H1 (cell line): Measurements from ENCODE around the gene NTRK2. TPM values are rescaled to one million over a fixed set of nuclear protein-coding genes. Genes with fewer than 3 reads are reported as not detected.

Source experiments
- CHD7 ChIP-seq: fragments of 300-600 bp; sonication (generic); IDR thresholded peaks from 2 replicates; pipeline ENCODE4 v1.7.1; 2012; ENCODE audit warnings: low read length, moderate library complexity, mild to moderate bottlenecking, inconsistent platforms; ENCODE audit not compliant: insufficient replicate concordance
- CREB1 ChIP-seq: IDR thresholded peaks from 2 replicates; pipeline ENCODE4 v1.6.1; 2012; ENCODE audit warnings: inconsistent platforms
- EGR1 ChIP-seq: IDR thresholded peaks from 2 replicates; pipeline ENCODE4 v1.6.1; 2011; ENCODE audit warnings: low read depth, low read length, borderline replicate concordance
- GABPA ChIP-seq: IDR thresholded peaks from 2 replicates; pipeline ENCODE4 v1.6.1; 2011; ENCODE audit warnings: mild to moderate bottlenecking, low read length, moderate library complexity, borderline replicate concordance; ENCODE audit not compliant: insufficient read depth
- NANOG ChIP-seq: IDR thresholded peaks from 2 replicates; pipeline ENCODE4 v1.6.1; 2011; ENCODE audit warnings: low read length, low read depth, mild to moderate bottlenecking, inconsistent platforms; ENCODE audit not compliant: insufficient read depth, poor library complexity, severe bottlenecking
- PHF8 ChIP-seq: fragments of 200-600 bp; sonication (generic); conservative IDR thresholded peaks from 2 replicates; pipeline ENCODE4 v1.7.1; 2012; ENCODE audit warnings: low read depth, mild to moderate bottlenecking, inconsistent platforms, low read length, moderate library complexity
- RAD21 ChIP-seq, 2 experiments: IDR thresholded peaks in 1 of 2; conservative IDR thresholded peaks in 1 of 2; 2 replicates each; pipeline ENCODE4 v1.6.1; 2011; ENCODE audit warnings: low read depth in 2 of 2, low read length in 2 of 2, improper control_type of control experiment in 1 of 2, inconsistent platforms in 1 of 2, mild to moderate bottlenecking in 1 of 2, moderate library complexity in 1 of 2
- SIN3A ChIP-seq, 2 experiments: IDR thresholded peaks in 1 of 2; conservative IDR thresholded peaks in 1 of 2; 2 replicates each; pipeline ENCODE4 v1.6.1; 2011 to 2012; ENCODE audit warnings: low read length in 2 of 2, improper control_type of control experiment in 1 of 2, low read depth in 1 of 2, mild to moderate bottlenecking in 1 of 2
- TCF12 ChIP-seq: IDR thresholded peaks from 2 replicates; pipeline ENCODE4 v1.6.1; 2011; ENCODE audit warnings: low read depth, mild to moderate bottlenecking, low read length
- TEAD4 ChIP-seq: IDR thresholded peaks from 2 replicates; pipeline ENCODE4 v1.6.1; 2012; ENCODE audit warnings: low read depth, low read length, inconsistent platforms, mixed read lengths
- polyA plus RNA-seq, 7 experiments: library from polyadenylated mRNA; depleted of rRNA in 3 of 7; stranded (reverse) in 5 of 7; unstranded in 2 of 7; fragments of >200 nt in 5 of 7; fragments of 200-250 nt in 2 of 7; gene quantifications; 1 replicate in 5 of 7; 2 replicates in 1 of 7; 4 replicates in 1 of 7; pipeline versions ENCODE4 v1.2.1 to v1.2.3, GENCODE V29; 2011 to 2013; ENCODE audit warnings: missing spikeins in 2 of 7, mixed read lengths in 2 of 7
- total RNA-seq: library from RNA; stranded (reverse); fragmentation: NEBNext Ultra II Directional; extraction: Animal tissue kit (Norgen Biotek cat#: 25700); gene quantifications from 2 replicates; pipeline ENCODE4 v1.2.1, GENCODE V29; 2021

The NTRK2 gene
- total and polyA plus RNA-seq, 2 of the 8 experiments (the other 6 are each of a cell fraction or from before 2014, with no cell fraction given): 0.03 to 0.04 TPM

- TF ChIP-seq CHD7 (no peak), CREB1 (no peak), EGR1 (no peak), SIN3A (conservative IDR thresholded peaks at IDR 0.05 in 1 of 2, IDR thresholded peaks at IDR 0.05 in 1 of 2; ENCODE audit: low read depth in 1 of 2, low read length in 2 of 2) (no peak), TEAD4 (no peak), NANOG (no peak), GABPA (no peak), TCF12 (no peak), RAD21 (IDR thresholded peaks at IDR 0.05 in 1 of 2, conservative IDR thresholded peaks at IDR 0.05 in 1 of 2; ENCODE audit: low read depth in 2 of 2, low read length in 2 of 2) (no peak), PHF8 (no peak)
Observed at GRCh38 chr9:84756731-84757130, 87.2 kb downstream of the NTRK2 start (continued).
